Head of caudate nucleus (tissue), 42 donors: ENCODE data around the gene IFT43.
"Not testable (repeated sequence)": the region's sequence is repeated elsewhere in the genome, so short reads cannot be mapped to it uniquely, and the experiment has no call there.

ENCODE experiments used
- DNase-seq, 42 donors: peaks; one replicate each; pipeline versions ENCODE4 v3.0.0 to v3.0.0-alpha.2; 2020 to 2021; ENCODE audit warnings: mixed read lengths in 7 of 42
- intact Hi-C: fragments of 100-400 bp; cut with DNase I; formaldehyde crosslinking; loops from one replicate; pipeline ENCODE4 v1.15.0; 2022

The IFT43 gene

DNA sequence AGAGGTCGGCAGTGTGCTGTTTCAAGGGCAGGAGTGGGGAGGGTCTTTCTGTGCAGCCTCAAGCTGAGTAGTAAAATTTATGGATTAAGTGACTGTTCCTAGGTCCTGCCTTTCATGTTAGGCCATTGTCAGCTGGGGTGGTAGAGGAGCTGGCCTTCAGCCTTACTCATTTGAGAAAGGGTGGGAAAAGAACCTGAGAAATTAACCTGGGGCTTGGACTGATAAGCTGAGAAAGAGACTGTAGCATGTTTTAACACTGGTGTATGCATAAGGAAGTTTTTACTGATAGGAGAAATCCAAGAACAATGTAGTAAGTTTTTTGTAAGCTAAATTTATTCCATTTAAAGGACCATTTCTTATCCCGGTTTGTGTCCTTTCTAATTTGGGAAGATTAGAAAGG is 20.7 kb downstream of the IFT43 start:
- no peak for DNase-seq
- intact Hi-C loops, result no loop called here

DNA sequence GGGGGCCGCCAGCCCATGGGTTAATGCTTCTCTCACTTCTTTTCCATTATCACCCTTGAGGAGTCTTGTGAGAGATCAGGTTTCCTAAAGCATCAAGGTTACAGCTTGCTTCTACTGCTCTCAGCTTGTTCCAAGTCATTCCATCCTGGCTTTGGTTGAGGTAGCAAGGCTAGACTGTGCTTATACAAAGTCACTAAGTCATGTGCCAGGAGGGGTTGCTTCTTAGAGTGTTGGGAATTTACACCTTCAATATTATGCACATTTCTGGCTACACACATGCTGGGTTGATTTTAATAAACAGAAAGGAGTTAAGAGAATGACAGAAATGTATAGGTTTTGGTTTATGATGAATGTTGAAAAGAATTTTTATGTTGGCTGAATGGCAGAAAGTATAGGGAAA is 21.8 kb downstream of the IFT43 start:
- no peak for DNase-seq
- intact Hi-C loops, result no loop called here

DNA sequence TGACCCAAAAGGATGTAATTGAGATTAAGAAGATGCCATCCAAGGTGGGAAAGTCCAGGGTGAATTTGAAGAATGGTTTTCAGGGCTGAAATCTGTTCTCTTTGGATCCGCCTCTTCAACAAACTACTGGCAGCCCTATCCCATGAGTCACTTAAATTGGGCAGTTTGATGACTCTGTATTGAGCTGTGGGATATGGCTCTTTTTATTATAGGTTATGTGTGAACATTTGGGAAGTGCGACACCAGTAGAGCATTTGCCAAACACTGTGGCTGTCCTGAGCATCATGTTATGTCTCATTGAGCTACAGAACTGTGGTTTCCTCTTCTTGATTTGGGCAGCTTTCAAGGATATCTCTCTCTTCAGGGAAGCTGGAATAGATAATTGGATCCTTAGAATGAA is 22.3 kb downstream of the IFT43 start:
- intact Hi-C loops, result no loop called here
- no peak for DNase-seq

DNA sequence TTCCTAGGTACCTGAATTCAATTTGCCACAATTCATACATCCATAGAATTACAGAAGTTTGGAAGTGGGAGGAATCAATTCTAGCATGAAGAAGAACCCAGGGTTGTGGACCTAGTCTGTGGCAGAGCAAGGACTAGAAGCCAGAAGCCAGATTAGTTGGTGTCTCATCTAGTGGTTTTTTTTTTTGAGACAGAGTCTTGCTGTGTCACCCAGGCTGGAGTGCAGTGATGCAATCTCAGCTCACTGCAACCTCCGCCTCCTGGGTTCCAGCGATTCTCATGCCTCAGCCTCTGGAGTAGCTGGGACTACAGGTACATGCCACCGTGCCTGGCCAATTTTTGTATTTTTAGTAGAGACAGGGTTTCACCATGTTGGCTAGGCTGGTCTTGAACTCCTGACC is 24.1 kb downstream of the IFT43 start:
- intact Hi-C loops, DNase-seq: not testable (repeated sequence)

DNA sequence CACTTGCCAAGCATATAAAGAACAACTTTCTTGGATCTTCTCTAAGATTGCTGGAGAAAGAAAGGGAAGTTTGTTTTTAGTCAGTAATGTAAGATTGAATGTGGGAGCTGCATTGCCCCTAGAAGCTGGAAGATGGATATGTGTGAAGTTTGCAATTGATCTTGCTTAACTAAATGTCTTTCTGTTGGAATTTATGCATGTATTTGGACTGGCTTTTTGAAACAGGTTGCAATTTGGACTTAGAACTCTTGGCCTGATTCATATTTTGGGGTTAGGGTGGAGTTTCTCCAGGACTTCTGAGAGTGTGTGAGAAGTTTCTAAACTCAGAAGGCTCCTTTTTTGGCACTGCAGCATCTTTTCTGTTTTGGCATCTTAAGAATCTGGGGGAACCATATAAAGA is 26.4 kb downstream of the IFT43 start:
- DNase-seq, result no peak
- intact Hi-C loops, result no loop called here

DNA sequence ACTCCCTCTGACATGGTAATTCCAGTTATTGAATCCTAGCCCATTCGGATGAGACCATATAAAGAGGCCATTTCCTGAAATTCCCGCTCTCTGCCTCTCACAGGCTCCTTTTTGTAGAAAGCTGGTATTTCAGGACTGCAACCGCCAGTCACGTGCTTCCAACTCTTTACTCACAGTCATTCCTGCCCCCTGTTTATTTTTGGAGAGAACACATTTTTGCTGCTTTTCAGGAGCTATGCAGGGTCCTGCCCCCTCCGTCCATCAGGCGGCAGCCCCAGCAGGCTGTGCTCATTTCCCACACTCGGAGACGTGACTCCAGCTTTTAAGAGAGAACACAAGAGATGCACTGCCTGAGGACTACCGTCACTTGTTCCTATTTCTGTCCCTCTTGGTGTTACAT is 26.8 kb downstream of the IFT43 start:
- intact Hi-C loops, result no loop called here
- DNase-seq, result peak in 10 of 42 donors; percentile 4 to 61 (median 19)

DNA sequence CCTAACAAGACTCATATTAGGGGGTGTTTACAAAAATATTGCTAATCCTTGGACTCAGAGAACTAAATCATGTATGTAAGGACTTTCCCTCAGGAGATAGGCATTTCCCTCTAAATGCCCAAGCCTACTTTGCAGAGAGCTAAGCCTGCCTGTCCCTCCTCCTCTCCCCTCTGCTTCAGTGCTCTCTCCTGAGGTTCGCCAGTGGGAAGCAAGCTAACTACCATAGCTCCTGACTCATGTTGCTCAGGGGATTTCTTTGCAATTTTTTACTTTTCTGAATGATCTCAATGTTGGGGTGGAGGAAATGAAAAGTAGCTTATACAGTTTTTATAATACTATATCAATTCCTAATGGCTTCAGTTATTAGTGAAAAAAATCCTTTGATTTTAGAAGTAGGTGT is 29.6 kb downstream of the IFT43 start:
- intact Hi-C loops, result no loop called here
- peak in 3 of 42 donors; percentile 10 to 28 (median 21) for DNase-seq

DNA sequence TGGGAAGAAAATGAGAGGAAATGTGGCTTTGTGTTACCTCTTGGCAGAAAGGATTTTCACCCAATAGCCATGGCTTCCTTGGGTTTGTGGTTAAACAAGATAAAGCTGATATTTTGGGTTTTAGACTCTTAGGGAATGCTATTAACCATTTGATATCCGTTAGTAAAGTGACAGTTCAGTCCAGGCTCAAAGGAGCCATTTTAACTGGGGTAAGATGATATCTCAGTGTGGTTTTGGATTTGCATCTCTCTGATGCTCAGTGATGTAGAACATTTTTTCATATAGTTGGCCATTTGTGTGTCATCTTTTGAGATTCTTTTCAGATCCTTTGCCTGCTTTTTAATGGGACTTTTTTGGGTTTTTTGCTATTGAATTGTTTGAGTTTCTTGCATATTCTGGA is 30.1 kb downstream of the IFT43 start:
- intact Hi-C loops, result no loop called here
- no peak for DNase-seq

DNA sequence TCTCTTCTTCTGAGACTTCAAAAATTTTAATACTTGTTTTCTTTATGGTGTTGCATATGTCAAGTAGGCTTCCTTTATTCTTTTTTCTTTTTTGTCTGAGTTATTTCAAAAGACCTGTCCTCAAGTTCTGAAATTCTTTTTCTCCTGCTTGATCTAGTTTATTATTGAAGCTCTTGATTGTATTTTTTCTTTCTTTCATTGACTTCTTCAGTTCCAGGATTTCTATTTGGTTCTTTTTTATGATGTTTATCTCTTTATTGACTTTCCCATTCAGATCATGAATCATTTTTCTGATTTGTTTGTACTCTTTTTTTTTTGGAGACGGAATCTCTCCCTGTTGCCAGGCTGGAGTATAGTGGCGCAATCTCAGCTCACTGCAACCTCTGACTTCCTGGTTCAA is 34.1 kb downstream of the IFT43 start:
- intact Hi-C loops, result no loop called here
- no peak for DNase-seq

DNA sequence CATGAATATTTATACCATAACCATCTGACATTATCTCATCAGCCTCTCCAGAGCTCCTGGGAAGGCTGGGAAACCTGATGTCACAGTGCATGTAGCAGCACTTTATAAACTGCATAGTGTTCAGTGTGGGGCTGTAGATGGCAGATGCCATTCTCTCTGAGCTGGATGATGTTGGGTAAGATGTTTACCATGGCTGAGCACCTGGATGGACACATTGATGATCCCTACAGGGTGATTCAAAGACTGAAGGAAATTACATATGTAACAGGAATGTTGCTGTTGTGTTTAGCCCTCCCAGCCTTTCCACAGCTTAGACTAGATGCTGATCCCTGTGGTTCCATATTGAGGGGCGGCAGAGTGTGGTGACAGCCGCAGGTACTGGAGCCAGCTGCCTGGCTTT is 37.4 kb downstream of the IFT43 start:
- intact Hi-C loops, result no loop called here
- DNase-seq, result no peak

DNA sequence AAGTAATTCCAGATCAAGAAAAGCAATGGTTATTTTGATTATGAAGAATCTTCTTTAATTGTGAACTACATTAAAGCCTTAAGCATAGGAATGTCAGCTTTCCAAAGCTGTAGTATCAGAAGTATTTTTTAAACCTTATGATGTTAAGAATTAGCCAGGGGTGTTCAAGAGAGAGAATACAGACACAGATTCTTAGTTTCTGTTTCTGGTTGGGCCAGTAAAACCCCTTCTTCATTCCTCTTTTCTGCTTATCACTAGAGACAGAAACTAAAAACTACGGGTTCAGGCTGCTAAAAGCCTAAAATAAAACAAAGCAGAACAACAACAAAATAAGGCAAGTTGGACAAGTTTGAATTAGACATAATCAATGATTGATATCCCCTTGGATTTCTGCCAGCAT is 38.2 kb downstream of the IFT43 start:
- no peak for DNase-seq
- intact Hi-C loops, result no loop called here

DNA sequence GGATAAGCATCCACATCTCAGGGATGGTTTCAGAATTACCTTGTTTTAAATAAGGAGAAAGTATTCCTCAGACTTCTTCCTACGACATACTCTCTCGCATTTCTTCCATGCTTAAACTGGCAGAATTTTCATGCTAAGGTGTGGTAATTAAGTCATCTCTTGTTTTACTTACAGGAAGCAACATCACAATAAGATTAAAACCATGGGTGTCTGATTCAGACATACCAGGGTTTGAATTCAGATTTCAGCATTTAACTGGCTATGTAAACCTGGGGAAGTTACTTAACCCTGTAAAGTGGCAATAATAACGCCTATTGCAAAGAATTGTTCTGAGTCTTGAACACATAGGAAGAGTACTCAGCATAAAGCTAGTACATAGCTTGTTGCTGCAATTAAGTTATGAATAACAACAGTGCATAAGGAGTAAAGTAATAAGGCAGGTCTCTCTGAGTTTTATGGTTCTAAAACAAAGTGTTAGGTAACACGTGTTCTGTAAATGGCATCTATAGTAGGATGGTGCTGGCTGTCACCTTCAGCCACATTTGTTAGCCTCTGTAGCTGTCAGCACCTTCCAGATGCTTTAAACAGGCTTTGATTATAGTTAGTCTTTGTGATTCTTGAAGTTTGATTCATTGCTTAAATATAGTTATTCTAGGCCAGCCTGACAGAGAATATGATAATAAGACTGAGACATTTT is 38.8 kb downstream of the IFT43 start:
- intact Hi-C loops, result no loop called here
- DNase-seq, result no peak

DNA sequence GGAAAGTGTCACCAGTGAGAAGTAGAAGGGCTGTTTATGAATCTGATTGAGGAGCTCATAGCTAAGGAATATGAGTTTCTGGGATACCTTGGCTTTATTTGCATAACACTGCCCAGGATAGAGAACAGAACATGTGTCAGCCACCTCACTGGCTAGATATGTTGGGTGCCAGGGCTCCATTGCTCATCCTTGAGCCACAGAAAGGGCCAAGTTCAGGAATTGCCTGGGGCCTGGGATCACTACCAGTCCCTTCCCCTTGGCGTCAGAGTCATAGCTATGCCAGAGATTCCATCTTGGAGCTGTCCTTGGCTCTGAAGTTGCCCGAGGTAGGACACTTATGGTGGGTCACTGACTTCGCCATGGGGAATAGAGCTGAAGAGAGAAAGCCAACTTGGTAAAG is 49.0 kb downstream of the IFT43 start:
- intact Hi-C loops, result no loop called here
- DNase-seq, result no peak

DNA sequence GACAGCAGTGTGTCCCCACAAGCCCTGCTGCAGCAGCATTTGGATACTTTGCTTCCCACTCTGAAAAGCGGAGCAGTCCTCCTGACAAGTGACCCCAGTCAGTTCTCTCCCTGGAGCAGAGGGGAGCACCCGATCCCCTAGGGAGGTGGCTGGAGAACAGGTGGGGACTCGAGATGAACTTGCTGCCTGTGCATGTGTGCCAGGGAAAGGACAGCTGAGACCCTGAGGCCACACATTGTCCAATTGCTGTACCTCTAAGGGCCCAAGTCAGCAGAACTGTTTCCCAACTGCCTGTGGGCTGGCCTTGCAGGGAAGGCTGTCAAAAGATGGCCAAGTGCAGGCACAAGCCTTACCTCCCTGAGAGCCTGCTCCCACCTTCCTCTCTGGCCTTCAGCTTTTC is 55.1 kb downstream of the IFT43 start:
- intact Hi-C loops, result no loop called here
- DNase-seq, result no peak

DNA sequence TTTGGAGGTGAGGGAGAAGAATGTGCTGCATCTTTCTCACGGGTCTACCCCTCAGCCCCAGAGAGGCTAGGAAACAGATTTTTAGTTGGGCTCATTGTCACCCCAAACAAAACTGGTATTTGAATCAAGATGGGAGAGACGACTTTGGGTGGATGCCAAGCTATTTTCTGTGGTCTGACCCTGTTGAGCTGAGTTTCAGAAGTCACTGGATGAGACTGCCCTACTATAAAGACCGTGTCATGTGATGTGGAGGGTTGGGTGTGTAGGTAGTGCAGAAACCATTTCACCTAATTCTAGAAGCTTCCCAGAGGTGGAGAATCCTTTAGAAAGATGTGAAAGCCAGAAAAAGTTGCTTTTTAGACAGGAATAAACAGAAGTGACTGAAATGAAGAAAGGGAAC is 60.2 kb downstream of the IFT43 start:
- DNase-seq, result no peak
- intact Hi-C loops, result no loop called here

DNA sequence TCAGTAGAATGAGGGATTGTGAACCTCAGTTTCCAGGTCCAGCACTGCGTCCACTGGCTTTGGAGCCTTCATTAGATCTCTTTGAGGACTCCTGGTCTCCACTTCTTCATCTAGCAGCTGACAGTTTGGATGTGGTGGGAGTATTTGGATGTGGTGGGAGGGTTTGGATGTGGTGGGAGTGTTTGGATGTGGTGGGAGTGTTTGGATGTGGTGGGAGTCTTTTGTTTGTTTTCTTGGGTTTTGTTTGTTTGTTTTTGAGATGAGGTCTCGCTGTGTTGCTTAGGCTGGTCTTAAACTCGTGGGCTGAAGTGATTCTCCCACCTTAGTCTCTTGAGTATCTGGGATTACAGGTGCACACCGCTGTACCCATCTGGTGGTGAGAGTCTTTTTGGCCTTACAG is 64.7 kb downstream of the IFT43 start:
- intact Hi-C loops, result loop anchor here (5.0 kb wide), 1 partner anchor 42 kb away; no protein-coding TSS in a partner anchor
- DNase-seq, result no peak

DNA sequence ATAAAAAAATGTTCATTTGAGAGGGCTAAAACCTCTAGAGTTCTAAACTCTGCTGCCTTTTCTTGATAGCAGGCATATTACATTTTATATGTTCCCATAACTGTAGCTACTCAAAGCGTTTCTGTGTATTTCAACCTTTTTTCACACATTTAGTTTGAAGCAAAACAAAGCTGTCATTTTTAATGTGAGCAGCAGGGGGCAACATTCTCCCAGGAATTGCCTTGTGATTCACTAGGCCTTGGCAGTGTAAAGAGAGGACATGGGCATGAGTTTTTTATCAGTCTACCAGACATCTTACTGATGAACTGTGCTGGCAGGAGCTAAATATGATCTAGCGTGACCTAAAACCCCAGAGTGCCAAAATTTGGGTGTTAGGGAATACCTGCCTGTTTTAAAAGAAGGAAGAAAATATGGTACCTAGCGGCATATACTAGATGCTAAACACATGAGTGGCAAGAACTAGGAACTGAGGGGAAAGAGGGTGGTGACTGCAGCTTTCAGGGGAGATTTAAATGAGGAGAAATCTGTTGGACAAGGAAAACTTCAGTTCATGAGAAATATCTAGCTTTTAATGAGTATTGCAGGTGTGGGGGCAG is 65.3 kb downstream of the IFT43 start:
- peak in 39 of 42 donors; percentile 21 to 92 (median 73) for DNase-seq
- intact Hi-C loops, result loop anchor here (5.0 kb wide), 1 partner anchor 41 kb away; no protein-coding TSS in a partner anchor

DNA sequence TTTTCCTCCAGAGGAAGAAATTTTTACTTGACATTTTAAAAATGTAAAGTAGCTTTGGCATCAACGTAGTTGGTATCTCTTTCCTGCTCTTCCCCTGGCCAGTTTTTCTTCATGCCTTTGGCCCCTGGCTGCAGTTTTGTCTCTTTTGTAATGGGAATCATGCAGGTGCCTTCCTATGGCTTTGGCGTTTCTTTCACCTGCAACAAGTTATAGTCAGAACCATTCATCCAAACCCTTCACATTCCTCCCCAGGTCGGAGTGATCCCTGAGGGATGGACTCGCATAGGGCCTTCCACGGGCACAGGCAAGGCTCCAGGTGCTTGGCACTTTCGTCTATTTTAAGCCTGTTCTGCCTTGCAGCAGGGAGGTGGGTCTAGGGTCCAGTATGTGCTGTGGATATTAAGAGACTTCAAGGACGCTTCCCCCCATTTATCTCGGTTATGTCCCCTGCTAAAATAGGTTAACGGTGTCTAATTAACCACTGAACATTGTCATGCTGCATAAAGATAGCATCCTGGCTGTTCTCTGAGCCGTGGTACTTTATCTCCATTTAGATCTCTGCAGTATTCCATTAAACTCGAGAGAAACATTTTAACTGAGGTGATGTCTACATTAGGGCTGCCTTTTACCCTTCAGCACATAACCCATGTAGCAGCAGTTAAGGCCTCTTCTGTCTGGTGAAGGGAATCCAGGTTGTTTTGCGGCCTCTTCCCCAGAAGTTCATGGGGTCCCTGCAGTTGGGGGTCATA is 66.3 kb downstream of the IFT43 start:
- intact Hi-C loops, result loop anchor here (5.0 kb wide), 1 partner anchor 40 kb away; no protein-coding TSS in a partner anchor
- DNase-seq, result no peak

DNA sequence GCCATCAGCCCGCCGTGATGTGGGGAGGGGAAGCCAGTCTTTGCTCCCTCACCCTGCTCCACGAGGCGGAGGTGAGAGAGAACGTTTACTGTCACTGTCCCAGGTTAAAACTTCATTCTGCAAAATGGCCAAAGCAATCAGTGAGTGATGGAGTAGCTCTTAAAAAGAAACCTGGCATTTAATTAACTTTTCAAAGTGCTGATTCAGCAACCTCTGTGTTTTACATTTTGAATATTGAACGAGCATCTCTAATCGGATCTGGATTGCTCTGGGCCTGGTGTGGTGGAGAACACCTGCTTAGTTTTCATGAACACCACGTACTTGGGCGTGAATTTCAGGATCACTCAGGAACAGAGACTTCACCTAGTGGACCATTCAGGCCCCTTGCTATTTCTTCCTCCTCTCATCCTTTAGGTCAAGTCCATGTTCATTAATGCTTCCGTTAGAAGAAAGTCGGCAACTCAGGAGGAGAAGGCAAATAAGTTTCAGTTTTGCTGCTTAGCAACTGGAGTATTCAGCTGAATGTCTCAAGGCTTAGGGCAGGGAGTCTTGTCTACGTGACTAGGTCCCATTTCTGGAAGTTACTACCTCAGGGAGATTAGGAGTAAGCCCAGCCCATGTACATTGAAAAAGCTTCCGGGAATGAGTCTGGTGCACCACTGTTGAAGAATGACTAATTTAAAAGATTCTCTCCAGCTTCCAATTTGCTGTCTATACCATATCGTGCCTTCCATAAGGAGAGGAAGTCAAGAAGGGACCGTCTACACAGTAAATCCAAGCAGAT is 68.2 kb downstream of the IFT43 start:
- no peak for DNase-seq
- intact Hi-C loops, result loop anchor here (5.0 kb wide), 1 partner anchor 39 kb away; no protein-coding TSS in a partner anchor

DNA sequence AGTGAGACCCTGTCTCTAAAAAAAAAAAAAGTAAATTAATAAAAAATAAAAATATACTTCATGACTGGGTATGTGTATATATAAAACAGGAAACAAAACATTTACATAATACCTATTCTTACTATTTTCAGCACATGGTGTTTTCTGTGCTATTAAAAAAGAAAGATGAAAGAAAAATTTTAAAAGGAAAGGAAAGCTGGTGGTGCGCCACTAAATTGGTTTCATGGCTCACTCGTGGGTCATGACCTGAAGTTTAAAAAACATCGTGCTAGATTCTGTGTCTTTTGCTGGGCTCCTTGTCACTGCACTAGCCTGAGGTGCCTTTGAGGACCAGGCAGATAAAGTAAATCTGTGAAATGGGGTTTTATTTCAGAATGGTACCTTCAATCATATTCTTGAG is 69.8 kb downstream of the IFT43 start:
- no peak for DNase-seq
- intact Hi-C loops, result no loop called here
